GM19455 (cell line): ENCODE results near the gene UBE2G1.

ENCODE experiments used
- ATAC-seq: cut with Tn5 transposase; IDR thresholded peaks from one replicate; pipeline ENCODE4 v1.9.1; 2021; ENCODE audit not compliant: unreplicated experiment

Gene UBE2G1

GRCh38 chr17:4340914-4341615 is 25.4 kb downstream of the UBE2G1 start:
- no peak for ATAC-seq

- no peak for ATAC-seq
Observed at GRCh38 chr17:4334776-4335584, 31.5 kb downstream of the UBE2G1 start.

- no peak for ATAC-seq
Observed at GRCh38 chr17:4334332-4334731, 32.1 kb downstream of the UBE2G1 start.

- no peak for ATAC-seq
Observed at GRCh38 chr17:4333041-4333440, 33.4 kb downstream of the UBE2G1 start.

GRCh38 chr17:4332296-4332970 is 34.0 kb downstream of the UBE2G1 start:
- ATAC-seq = no peak

GRCh38 chr17:4331614-4332013 is 34.9 kb downstream of the UBE2G1 start:
- no peak for ATAC-seq

- ATAC-seq = no peak
Observed at GRCh38 chr17:4329838-4330237, 36.6 kb downstream of the UBE2G1 start.

- no peak for ATAC-seq
Observed at GRCh38 chr17:4327606-4328005, 38.9 kb downstream of the UBE2G1 start.

- no peak for ATAC-seq
Observed at GRCh38 chr17:4326608-4327007, 39.9 kb downstream of the UBE2G1 start.

GRCh38 chr17:4326112-4326511 is 40.4 kb downstream of the UBE2G1 start:
- ATAC-seq = no peak

GRCh38 chr17:4324463-4324862 is 42.0 kb downstream of the UBE2G1 start:
- ATAC-seq = no peak

- ATAC-seq = no peak
Observed at GRCh38 chr17:4319221-4319620, 47.3 kb downstream of the UBE2G1 start.

GRCh38 chr17:4318596-4318995 is 47.9 kb downstream of the UBE2G1 start:
- ATAC-seq = no peak

GRCh38 chr17:4318186-4318585 is 48.3 kb downstream of the UBE2G1 start:
- no peak for ATAC-seq

GRCh38 chr17:4317610-4318009 is 48.9 kb downstream of the UBE2G1 start:
- ATAC-seq = no peak

- no peak for ATAC-seq
Observed at GRCh38 chr17:4316648-4317047, 49.8 kb downstream of the UBE2G1 start.

- no peak for ATAC-seq
Observed at GRCh38 chr17:4314618-4315017, 51.9 kb downstream of the UBE2G1 start.

GRCh38 chr17:4314179-4314578 is 52.3 kb downstream of the UBE2G1 start:
- no peak for ATAC-seq

GRCh38 chr17:4313221-4314114 is 53.0 kb downstream of the UBE2G1 start:
- no peak for ATAC-seq

GRCh38 chr17:4310354-4311060 is 56.0 kb downstream of the UBE2G1 start:
- ATAC-seq = no peak
